PC-3 (cell line): ENCODE measurements around the gene SELENOM. TPM values are rescaled to one million over a fixed set of nuclear protein-coding genes. Genes with fewer than 3 reads are reported as not detected.

Experiments
- ATAC-seq: fragments of 200-7000 bp; cut with Tn5 transposase; 2 replicates; pipeline ENCODE4 v1.9.1; 2020; ENCODE audit warnings: mild to moderate bottlenecking, moderate library complexity
- BruUV-seq: library from RNA; stranded (reverse); fragments of 400-500 nt; replicated peaks from 2 replicates; lab custom pipeline; 2021; lab: Mats Ljungman, UMichigan
- CTCF ChIA-PET: fragments of 300-600 bp; sonication (Branson Sonifier 250); formaldehyde crosslinking; loops from one replicate; lab custom pipeline; 2022; ENCODE audit warnings: antibody characterized with exemption; lab: Charles Lee
- POLR2A ChIA-PET: fragments of 300-600 bp; sonication (Branson Sonifier 250); formaldehyde crosslinking; loops from one replicate; lab custom pipeline; 2022; ENCODE audit warnings: antibody characterized with exemption; ENCODE audit not compliant: unreplicated experiment; lab: Charles Lee
- DNase-seq: peaks from one replicate; pipeline ENCODE4 v3.0.0-alpha.2; 2015
- H2AFZ ChIP-seq: fragments of 300-600 bp; sonication (generic); 2 replicates; pipeline ENCODE4 v1.6.0; 2016; ENCODE audit warnings: antibody characterized with exemption, low read length
- H3F3A ChIP-seq: fragments of 300-600 bp; sonication (generic); one replicate; pipeline ENCODE4 v1.6.0; 2017; ENCODE audit warnings: antibody characterized with exemption, low read length, control low read depth, mild to moderate bottlenecking; ENCODE audit not compliant: unreplicated experiment
- H3K27ac ChIP-seq: fragments of 300-600 bp; sonication (generic); 2 replicates; pipeline ENCODE4 v1.5.1; 2016; ENCODE audit warnings: mild to moderate bottlenecking, low read length
- H3K27me3 ChIP-seq: fragments of 300-600 bp; sonication (generic); 2 replicates; pipeline ENCODE4 v1.6.1; 2016; ENCODE audit warnings: low read length, mixed read lengths
- H3K36me3 ChIP-seq: fragments of 300-600 bp; sonication (generic); 2 replicates; pipeline ENCODE4 v1.6.1; 2016; ENCODE audit warnings: low read depth, mixed run types, low read length, mixed read lengths
- H3K4me1 ChIP-seq: fragments of 300-600 bp; sonication (generic); 2 replicates; pipeline ENCODE4 v1.5.1; 2016; ENCODE audit warnings: low read length; ENCODE audit not compliant: insufficient read depth
- H3K4me2 ChIP-seq: fragments of 300-600 bp; sonication (generic); 2 replicates; pipeline ENCODE4 v1.6.0; 2016; ENCODE audit warnings: low read length
- H3K4me3 ChIP-seq: fragments of 300-600 bp; sonication (generic); 2 replicates; pipeline ENCODE4 v1.5.1; 2016; ENCODE audit warnings: mild to moderate bottlenecking, low read length, mixed read lengths
- H3K79me2 ChIP-seq: fragments of 300-600 bp; sonication (generic); 2 replicates; pipeline ENCODE4 v1.6.1; 2017; ENCODE audit warnings: low read length, mixed read lengths
- H3K9ac ChIP-seq: fragments of 300-600 bp; sonication (generic); 2 replicates; pipeline ENCODE4 v1.6.0; 2016; ENCODE audit warnings: mild to moderate bottlenecking, low read length
- H3K9me2 ChIP-seq: fragments of 300-600 bp; sonication (generic); replicated peaks from 2 replicates; pipeline ENCODE4 v1.6.1; 2016; ENCODE audit warnings: mixed run types, low read length, mixed read lengths
- H3K9me3 ChIP-seq: fragments of 300-600 bp; sonication (generic); 2 replicates; pipeline ENCODE4 v1.6.1; 2016; ENCODE audit warnings: low read length, mixed read lengths
- H4K20me1 ChIP-seq: fragments of 300-600 bp; sonication (generic); 2 replicates; pipeline ENCODE4 v1.6.1; 2016; ENCODE audit warnings: low read length, mixed read lengths
- CTCF ChIP-seq: fragments of 300-600 bp; sonication (generic); conservative IDR thresholded peaks from 2 replicates; pipeline ENCODE4 v1.5.1; 2017; ENCODE audit warnings: antibody characterized with exemption, low read depth, mild to moderate bottlenecking, low read length
- EZH2 ChIP-seq: fragments of 300-600 bp; sonication (generic); IDR thresholded peaks from one replicate; pipeline ENCODE4 v1.6.1; 2017; ENCODE audit warnings: antibody characterized with exemption, mild to moderate bottlenecking, low read length; ENCODE audit not compliant: unreplicated experiment
- EZH2phosphoT487 ChIP-seq: fragments of 300-600 bp; sonication (generic); IDR thresholded peaks from 2 replicates; pipeline ENCODE4 v1.6.1; 2018; ENCODE audit warnings: mild to moderate bottlenecking, antibody characterized with exemption, low read length, borderline replicate concordance
- intact Hi-C: fragments of 100-400 bp; cut with micrococcal nuclease; formaldehyde crosslinking; loops from 2 replicates; pipeline ENCODE4 v1.9.0; 2023
- total RNA-seq: library from RNA; depleted of rRNA; stranded (reverse); fragments of >200 nt; gene quantifications from 2 replicates; pipeline ENCODE4 v1.2.3, GENCODE V29; 2014

SELENOM gene
- total RNA-seq, 1 experiment from 2014 or later = 36.8 TPM

- ChIA-PET POLR2A (no interaction called here), CTCF (no interaction called here)
- Histone ChIP-seq H3K9me2 (no peaks in the 10 kb centered on the region), H2AFZ (no peak overlapping the region), H3K79me2 (no peaks in the 10 kb centered on the region), H3K27me3 (no peaks in the 10 kb centered on the region), H3K4me3 (no peak overlapping the region), H3K4me1 (0 out of 2 replicates have a peak, but pooled peaks cover 4% of the 10 kb centered on the region), H3F3A (no peaks in the 10 kb centered on the region), H4K20me1 (no peaks in the 10 kb centered on the region), H3K9me3 (no peaks in the 10 kb centered on the region), H3K9ac (no peak overlapping the region), H3K27ac (no peak overlapping the region), H3K36me3 (no peaks in the 10 kb centered on the region), H3K4me2 (no peak overlapping the region)
- DNase-seq = no peak
- TF ChIP-seq EZH2 = no peak
- TF ChIP-seq CTCF = no peak
- TF ChIP-seq EZH2phosphoT487 = no peak
- intact Hi-C loops = no loop called here
- BruUV-seq = no TSS peak
- no peak for ATAC-seq
These were observed 18.9 kb upstream of the SELENOM start for GRCh38 chr22:31126128-31126868.

DNA sequence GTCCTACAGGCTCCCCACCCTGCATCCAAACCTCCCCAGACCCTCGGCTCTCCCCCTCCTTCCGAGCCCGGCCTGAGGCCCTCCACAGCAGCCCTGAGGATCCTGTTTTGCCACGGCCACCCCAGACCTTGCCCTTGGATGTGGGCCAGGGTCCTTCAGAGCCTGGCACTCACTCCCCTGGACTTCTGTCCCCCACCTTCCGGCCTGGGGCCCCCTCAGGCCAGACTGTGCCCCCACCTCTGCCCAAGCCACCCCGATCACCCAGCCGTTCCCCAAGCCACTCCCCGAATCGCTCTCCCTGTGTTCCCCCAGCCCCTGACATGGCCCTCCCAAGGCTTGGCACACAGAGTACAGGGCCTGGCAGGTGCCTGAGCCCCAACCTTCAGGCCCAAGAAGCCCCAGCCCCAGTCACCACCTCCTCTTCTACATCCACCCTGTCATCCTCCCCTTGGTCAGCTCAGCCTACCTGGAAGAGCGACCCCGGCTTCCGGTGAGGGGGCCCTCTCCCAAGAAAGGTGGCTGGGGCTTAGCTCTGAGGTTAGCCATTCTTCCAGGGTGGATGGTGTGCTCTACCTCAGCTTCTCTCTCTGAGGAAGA, 18.3 kb upstream of the SELENOM start:
- H3K9me2 ChIP-seq = no peaks in the 10 kb centered on the region
- 0 out of 2 replicates have a peak, but pooled peaks cover 4% of the 10 kb centered on the region for H3K4me1 ChIP-seq
- no peak overlapping the region for H2AFZ ChIP-seq
- H3F3A ChIP-seq = no peaks in the 10 kb centered on the region
- no peak overlapping the region for H3K4me2 ChIP-seq
- BruUV-seq = no TSS peak
- ATAC-seq (no peak), DNase-seq (no peak)
- ChIA-PET CTCF (no interaction called here), POLR2A (no interaction called here)
- TF ChIP-seq CTCF = no peak
- TF ChIP-seq EZH2 = no peak
- TF ChIP-seq EZH2phosphoT487 = no peak
- H3K4me3 ChIP-seq = no peak overlapping the region
- no peak overlapping the region for H3K27ac ChIP-seq
- H3K9ac ChIP-seq = no peak overlapping the region
- intact Hi-C loops = no loop called here
- no peaks in the 10 kb centered on the region for H3K9me3 ChIP-seq
- H3K36me3 ChIP-seq = no peaks in the 10 kb centered on the region
- H4K20me1 ChIP-seq = no peaks in the 10 kb centered on the region
- H3K79me2 ChIP-seq = no peaks in the 10 kb centered on the region
- no peaks in the 10 kb centered on the region for H3K27me3 ChIP-seq
